Esophagus squamous epithelium (tissue), 4 donors: ENCODE data around the gene SETDB2.

Experiments used
- POLR2A ChIP-seq, 4 donors: fragments of 450-650 bp; IDR thresholded peaks; one replicate each; pipeline ENCODE4 v1.6.1; 2017; ENCODE audit warnings: antibody characterized with exemption in 4 of 4, mild to moderate bottlenecking in 4 of 4, moderate library complexity in 3 of 4
- TF ChIP-seq, protein P1 (sequence below), 6 experiments: fragments of 450-650 bp in 4 of 6; fragments of 200-600 bp in 2 of 6; sonication (generic) in 2 of 6; IDR thresholded peaks; one replicate each; pipeline ENCODE4 v1.5.1; 2016 to 2019; ENCODE audit warnings: antibody characterized with exemption in 6 of 6, mild to moderate bottlenecking in 4 of 6, moderate library complexity in 4 of 6

DNA sequence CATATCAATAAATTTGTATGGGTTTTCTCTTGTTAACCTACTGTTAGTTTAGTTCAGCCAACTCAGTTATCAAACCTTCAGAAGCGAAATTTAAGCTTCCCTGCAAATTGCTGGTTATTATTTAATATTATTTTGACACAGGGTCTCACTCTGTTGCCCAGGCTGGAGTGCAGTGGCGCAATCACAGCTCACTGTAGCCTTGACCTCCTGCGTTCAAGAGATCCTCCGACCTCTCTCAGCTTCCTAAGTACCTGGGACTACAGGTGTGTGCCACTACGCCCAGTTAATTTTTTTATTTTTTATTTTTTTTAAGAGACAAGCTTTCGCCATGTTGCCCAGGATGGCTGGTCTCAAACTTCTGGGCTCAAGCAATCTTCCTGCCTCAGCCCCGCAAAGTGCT, 6.4 kb upstream of the SETDB2 start:
- TF ChIP-seq, protein P1, sequence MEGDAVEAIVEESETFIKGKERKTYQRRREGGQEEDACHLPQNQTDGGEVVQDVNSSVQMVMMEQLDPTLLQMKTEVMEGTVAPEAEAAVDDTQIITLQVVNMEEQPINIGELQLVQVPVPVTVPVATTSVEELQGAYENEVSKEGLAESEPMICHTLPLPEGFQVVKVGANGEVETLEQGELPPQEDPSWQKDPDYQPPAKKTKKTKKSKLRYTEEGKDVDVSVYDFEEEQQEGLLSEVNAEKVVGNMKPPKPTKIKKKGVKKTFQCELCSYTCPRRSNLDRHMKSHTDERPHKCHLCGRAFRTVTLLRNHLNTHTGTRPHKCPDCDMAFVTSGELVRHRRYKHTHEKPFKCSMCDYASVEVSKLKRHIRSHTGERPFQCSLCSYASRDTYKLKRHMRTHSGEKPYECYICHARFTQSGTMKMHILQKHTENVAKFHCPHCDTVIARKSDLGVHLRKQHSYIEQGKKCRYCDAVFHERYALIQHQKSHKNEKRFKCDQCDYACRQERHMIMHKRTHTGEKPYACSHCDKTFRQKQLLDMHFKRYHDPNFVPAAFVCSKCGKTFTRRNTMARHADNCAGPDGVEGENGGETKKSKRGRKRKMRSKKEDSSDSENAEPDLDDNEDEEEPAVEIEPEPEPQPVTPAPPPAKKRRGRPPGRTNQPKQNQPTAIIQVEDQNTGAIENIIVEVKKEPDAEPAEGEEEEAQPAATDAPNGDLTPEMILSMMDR (IDR thresholded peaks at IDR 0.05) = no peak
- TF ChIP-seq POLR2A (IDR thresholded peaks at IDR 0.05) = no peak
